HG03139 (cell line): ENCODE results near the gene PCNT.
"Not testable (repeated sequence)": the region's sequence is repeated elsewhere in the genome, so short reads cannot be mapped to it uniquely, and the experiment has no call there.

Experiments
- ATAC-seq: cut with Tn5 transposase; IDR thresholded peaks from one replicate; pipeline ENCODE4 v1.9.1; 2021; ENCODE audit not compliant: unreplicated experiment

Gene PCNT

GRCh38 chr21:46357335-46357604 lies 33.3 kb downstream of the PCNT start:
- no peak for ATAC-seq

- no peak for ATAC-seq
Measured at GRCh38 chr21:46357684-46358425, 33.9 kb downstream of the PCNT start.

- no peak for ATAC-seq
Measured at GRCh38 chr21:46361176-46361575, 37.2 kb downstream of the PCNT start.

DNA sequence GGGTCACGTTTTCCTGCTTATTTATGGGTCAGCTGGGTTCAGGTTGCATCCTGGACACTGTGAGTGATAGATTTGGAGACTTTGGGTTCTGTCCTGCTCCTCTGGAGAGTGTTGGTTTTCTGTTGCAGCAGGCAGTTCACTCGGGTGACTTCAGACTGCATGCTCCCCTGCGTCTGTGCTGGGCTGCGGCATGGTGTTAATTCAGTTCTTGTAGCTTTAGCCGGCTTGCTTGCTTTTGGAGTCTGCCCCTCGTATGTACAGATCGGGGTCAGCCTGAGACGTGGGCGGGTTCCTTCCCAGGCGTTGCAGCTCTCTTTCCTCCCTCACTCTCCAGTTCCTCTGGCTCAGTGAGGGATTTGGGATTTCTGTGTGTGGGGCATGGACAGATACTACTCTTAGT lies 38.0 kb downstream of the PCNT start:
- no peak for ATAC-seq

DNA sequence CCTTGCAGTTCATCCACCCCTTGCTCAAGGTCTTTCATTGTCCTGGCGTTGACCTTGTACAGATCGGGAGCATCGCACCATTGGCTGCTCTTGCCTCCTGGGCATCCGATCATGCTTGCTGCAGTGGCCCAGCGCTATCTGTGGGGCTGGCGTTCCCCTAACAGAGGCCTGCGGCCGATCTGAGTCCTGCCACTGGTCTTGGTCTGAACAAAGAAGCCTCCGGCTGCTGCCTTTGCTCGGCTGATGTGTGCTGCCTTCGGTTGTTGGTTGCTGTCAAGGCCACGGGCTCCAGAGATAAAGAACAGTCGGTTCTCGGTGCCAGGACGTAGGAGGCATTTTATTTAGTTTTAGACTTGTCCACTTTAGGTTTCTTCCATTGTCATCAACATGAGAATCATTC lies 39.0 kb downstream of the PCNT start:
- no peak for ATAC-seq

DNA sequence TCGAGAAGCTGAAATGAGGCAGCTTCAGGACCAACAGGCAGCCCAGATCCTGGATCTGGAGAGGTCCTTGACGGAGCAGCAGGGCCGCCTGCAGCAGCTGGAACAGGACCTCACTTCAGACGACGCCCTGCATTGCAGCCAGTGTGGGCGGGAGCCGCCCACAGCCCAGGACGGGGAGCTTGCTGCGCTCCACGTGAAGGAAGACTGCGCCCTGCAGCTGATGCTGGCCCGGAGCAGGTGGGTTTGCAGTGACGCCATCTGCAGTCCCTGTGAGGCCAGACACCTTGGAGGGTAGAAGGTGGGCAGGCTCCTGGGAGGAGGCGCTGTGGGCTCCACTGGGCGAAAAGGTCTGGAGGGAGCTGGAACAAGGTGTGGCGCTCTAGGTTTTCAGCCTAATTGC lies 39.7 kb downstream of the PCNT start:
- no peak for ATAC-seq

- ATAC-seq, result no peak
Measured at GRCh38 chr21:46366091-46366490, 42.1 kb downstream of the PCNT start.

DNA sequence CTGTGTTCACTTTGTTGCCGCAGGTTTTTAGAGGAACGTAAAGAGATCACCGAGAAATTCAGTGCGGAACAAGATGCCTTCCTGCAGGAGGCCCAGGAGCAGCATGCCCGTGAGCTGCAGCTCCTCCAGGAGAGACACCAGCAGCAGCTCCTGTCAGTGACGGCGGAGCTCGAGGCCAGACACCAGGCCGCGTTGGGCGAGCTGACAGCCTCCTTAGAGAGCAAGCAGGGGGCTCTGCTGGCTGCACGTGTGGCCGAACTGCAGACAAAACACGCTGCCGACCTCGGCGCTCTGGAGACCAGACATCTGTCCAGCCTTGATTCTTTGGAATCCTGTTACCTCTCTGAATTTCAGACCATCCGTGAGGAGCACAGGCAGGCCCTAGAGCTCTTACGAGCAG lies 42.6 kb downstream of the PCNT start:
- ATAC-seq, result no peak

- ATAC-seq, result no peak
Measured at GRCh38 chr21:46366966-46367365, 43.0 kb downstream of the PCNT start.

DNA sequence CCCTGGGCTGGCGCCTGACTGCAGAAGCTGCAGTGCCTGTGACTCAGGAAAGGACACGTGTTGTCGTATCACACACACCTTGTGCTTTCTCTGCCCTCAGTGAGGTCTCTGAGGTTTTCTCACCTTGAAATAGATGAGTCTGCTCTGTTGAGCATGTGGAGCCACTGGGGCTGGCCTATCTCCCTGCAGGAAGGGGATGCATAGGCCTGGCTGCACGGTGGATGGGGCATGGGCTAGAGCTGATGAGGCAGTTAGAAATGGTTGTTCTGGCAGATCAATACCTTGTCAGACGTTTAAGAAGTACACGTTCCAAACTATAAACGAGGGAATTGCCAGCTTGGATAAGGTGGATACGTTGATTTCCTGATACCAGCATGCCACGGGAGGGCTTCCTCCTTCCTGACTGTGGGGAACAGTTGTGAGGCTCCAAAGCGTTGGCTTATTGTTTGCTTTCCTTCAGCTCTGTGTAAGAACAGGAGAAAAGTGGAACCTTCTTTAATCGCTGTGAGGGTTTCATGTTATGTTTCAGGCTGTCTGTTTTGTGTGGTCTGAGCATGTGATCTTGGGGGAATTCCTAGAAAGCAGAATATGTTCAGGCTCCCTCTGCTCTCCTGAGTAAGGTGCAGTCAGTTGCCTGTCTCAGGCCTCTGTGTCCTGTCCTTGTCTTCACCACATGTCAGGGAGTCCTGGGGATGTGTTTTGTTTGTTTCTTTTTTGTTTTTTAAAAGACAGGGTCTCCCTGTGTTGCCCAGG lies 44.8 kb downstream of the PCNT start:
- no peak for ATAC-seq

DNA sequence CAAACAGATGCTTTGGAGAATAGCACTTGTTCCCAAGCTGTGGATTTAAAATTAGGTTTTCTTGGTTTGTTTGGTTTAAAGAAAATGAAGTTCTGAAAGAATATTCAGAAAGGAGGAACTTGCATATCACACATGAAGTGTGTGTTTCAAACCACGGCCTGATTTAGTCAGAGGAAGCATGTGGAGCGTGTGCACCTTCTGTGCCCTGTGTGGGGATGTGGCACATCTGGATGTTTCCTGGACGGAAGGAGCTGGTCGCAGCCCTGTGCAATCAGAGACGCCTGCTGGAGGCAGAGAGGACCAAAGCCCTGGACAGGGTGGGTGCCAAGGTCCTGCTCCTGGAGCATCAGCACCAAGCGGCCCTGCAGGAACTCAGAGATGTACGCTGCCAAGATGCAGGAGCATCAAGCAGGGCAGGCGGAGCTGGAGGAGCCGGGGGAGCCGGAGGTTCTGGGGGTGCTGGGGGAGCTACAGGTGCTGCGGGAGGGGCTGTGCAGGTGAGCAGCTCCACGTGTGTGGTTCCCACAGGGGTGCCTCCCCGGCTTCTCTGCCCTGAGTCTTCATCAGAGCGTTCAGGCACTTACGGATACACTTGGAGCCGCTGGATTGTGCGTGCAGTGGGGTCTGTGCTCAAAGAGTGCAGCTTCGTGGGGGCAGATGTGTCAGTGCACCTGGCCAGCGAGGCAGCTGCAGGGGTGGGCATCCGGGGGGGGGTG lies 45.7 kb downstream of the PCNT start:
- no peak for ATAC-seq

DNA sequence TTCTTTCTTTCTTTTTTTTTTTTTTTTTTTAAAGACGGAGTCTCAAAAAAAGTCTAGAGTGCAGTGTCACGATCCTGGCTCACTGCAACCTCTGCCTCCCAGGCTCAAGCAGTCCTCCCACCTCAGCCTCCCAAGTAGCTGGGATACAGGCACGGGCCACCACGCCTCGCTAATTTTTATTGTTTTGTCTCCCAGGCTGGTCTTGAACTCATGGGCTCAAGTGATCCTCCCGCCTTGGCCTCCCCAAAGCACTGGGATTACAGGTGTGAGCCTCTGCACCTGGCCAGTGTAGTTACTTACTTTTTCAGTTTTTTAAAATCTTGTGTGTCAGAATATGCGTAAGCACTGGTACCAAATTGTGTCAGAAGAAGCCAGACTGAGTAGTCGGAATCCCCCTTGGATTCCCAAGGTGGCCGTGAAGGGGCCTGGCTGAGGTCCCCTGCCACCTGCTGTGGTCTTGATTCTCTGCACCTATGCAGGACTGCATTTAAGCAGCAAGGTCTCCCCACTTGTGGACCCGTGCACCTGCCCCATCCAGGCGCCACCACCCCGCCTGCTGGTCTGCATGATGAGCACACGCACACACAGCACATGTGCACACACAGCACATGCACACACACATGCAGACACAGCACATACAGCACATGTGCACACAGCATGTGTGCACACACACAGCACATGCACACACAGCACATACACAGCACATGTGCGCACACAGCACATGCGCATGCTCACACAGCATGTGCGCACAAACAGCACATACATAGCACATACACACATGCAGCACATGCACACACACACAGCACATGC lies 47.5 kb downstream of the PCNT start:
- ATAC-seq, result no peak

- no peak for ATAC-seq
Measured at GRCh38 chr21:46372014-46372485, 48.1 kb downstream of the PCNT start.

- not testable (repeated sequence) for ATAC-seq
Measured at GRCh38 chr21:46372947-46373346, 49.0 kb downstream of the PCNT start.

DNA sequence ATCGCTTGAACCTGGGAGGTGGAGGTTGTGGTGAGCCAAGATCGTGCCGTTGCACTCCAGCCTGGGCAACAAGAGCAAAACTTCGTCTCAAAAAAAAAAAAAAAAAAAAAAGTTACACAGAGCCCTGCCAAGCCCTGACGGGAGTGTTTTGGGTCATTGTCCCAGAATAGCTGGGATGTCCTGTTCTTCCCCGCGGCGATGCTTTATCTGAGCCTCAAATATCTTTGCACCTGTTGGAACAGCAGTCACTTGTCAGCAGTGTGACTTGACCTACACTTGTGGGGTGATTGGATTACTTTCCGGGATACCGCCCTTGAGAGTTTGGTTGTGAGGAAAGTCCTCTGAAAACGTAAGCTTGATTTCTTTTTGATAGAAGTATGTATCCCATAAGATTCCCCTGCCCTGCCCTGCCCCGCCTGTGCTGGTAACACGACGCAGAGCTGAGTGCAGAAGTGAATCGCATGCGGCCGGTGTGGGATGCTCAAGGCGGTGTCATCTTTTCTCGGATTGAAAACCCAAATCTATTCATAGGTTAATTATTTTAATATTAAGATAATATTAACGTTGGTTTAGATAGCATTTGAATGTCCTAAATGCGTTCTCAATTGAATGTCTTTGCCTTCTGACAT lies 50.9 kb downstream of the PCNT start:
- ATAC-seq, result no peak

DNA sequence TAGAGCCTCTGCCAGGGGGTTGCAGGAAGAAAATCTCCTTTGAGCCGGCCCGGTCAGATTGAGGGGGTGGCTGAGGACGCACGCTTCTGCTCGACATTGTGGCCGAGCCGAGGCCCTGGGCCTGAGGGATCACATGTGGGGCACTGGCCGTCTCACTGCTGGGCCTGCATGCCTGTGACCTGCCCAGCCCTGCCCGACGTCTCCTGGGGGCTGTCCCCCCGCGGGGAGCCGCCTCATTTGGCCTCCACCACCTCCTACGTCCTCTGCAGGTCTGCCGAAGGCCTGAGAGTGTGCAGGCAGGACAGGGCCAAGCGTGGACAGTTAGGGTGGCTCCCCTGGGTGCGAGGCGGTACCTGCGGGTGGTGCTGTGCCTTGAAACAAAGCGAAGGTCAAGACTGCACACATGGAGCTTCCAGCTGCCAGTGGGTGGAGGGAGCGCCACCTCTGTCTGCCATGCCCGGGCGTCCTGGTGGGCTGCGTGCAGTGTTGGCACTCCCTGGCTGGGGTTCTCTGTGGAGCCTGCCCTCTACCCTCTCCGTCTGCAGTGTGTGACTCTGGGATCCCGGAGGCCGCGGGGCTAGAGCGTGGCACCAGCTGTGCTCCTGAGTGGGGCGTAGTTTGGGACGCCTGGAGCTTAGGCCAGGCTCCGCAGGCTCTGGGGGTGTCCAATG lies 51.7 kb downstream of the PCNT start:
- ATAC-seq, result no peak

- no peak for ATAC-seq
Measured at GRCh38 chr21:46376231-46376628, 52.3 kb downstream of the PCNT start.

DNA sequence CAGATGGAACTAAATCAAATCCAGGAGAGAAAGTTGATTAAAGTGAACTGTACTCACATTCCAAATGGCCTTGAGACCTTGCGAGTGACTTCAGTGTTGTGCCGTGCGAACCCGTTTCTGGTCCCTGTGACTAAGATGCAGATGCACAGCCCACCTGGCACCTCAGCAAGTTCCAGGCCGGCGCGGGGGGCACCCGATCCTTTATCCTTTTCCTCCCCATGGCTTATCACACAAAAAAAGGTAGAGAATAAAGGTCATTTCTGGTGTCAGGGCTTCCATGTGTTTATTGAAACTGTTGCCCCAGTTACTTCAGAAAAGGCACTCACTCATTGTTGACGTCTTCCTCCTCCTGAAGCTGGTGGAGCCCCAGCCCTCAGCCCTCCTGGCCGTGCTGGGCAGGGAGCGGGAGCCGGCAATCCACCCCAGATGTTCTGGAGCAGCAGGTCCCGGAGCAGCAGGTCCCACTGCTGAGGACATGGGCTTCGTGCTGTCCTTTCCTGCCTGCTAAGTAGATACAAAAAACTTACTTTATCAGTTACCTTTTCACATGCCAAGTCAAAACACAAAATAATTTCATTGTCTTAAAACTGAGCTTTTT lies 53.0 kb downstream of the PCNT start:
- ATAC-seq, result no peak

DNA sequence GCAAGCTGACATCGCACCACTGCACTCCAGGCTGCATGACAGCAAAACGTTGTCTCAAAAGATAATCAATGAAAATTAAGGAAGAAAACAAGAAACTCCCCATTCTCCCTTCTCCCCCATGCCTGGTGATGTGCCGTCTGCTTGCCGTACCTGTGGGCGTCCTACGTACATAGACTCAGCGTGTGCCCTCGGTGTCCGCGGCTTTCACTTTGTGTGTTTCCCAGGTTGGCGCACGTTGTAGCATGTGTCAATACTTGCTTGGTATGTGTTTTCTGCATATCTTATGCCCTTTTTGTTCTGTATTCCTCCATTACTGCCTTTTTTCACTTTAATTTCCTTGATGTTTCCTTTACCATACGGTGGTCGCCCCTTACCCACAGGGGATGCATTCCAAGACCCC lies 53.8 kb downstream of the PCNT start:
- ATAC-seq, result no peak

- no peak for ATAC-seq
Measured at GRCh38 chr21:46379105-46379504, 55.1 kb downstream of the PCNT start.
